Measurements from ENCODE around the gene APP.

Gene APP

GRCh38 chr21:25988738-25989137, 181.8 kb downstream of the APP start:
- TF ChIP-seq CTCF (IDR thresholded peaks at IDR 0.05): no peak
- no peaks in the 10 kb centered on the region for H3K27me3 ChIP-seq (ENCODE audit: control insufficient read depth, insufficient read depth, low read length)
- no peak overlapping the region for H3K9ac ChIP-seq
- no peak overlapping the region for H2AFZ ChIP-seq
- H3K4me2 ChIP-seq (ENCODE audit: low read length): no peak overlapping the region
- H3K9me3 ChIP-seq (ENCODE audit: control insufficient read depth, low read length): no peaks in the 10 kb centered on the region
- H3K36me3 ChIP-seq (ENCODE audit: control insufficient read depth, insufficient read depth, low read length): no peaks in the 10 kb centered on the region
- H3K4me1 ChIP-seq: no peaks in the 10 kb centered on the region
- no peak overlapping the region for H3K4me3 ChIP-seq (ENCODE audit: low read depth, low read length)
- no peak overlapping the region for H3K27ac ChIP-seq
- no peaks in the 10 kb centered on the region for H3K79me2 ChIP-seq

GRCh38 chr21:25987531-25987930, 183.0 kb downstream of the APP start:
- Histone ChIP-seq H3K9me3 (ENCODE audit: control insufficient read depth, low read length) (no peaks in the 10 kb centered on the region), H3K36me3 (ENCODE audit: control insufficient read depth, insufficient read depth, low read length) (no peaks in the 10 kb centered on the region), H3K4me1 (no peaks in the 10 kb centered on the region), H3K4me2 (ENCODE audit: low read length) (no peak overlapping the region), H3K79me2 (no peaks in the 10 kb centered on the region), H3K27ac (no peak overlapping the region), H3K27me3 (ENCODE audit: control insufficient read depth, insufficient read depth, low read length) (no peaks in the 10 kb centered on the region), H3K4me3 (ENCODE audit: low read depth, low read length) (no peak overlapping the region), H3K9ac (no peak overlapping the region), H2AFZ (no peak overlapping the region)
- TF ChIP-seq CTCF (IDR thresholded peaks at IDR 0.05): no peak

GRCh38 chr21:25986928-25987327, 183.6 kb downstream of the APP start:
- H3K27ac ChIP-seq: no peak overlapping the region
- no peak overlapping the region for H3K9ac ChIP-seq
- H2AFZ ChIP-seq: no peak overlapping the region
- no peaks in the 10 kb centered on the region for H3K36me3 ChIP-seq (ENCODE audit: control insufficient read depth, insufficient read depth, low read length)
- no peaks in the 10 kb centered on the region for H3K27me3 ChIP-seq (ENCODE audit: control insufficient read depth, insufficient read depth, low read length)
- H3K9me3 ChIP-seq (ENCODE audit: control insufficient read depth, low read length): no peaks in the 10 kb centered on the region
- no peak for TF ChIP-seq CTCF (IDR thresholded peaks at IDR 0.05)
- H3K79me2 ChIP-seq: no peaks in the 10 kb centered on the region
- H3K4me3 ChIP-seq (ENCODE audit: low read depth, low read length): no peak overlapping the region
- H3K4me1 ChIP-seq: no peaks in the 10 kb centered on the region
- no peak overlapping the region for H3K4me2 ChIP-seq (ENCODE audit: low read length)

GRCh38 chr21:25985990-25986389, 184.6 kb downstream of the APP start:
- Histone ChIP-seq H3K9me3 (ENCODE audit: control insufficient read depth, low read length) (no peaks in the 10 kb centered on the region), H3K4me3 (ENCODE audit: low read depth, low read length) (no peak overlapping the region), H2AFZ (no peak overlapping the region), H3K4me2 (ENCODE audit: low read length) (no peak overlapping the region), H3K9ac (no peak overlapping the region), H3K79me2 (no peaks in the 10 kb centered on the region), H3K4me1 (no peaks in the 10 kb centered on the region), H3K36me3 (ENCODE audit: control insufficient read depth, insufficient read depth, low read length) (no peaks in the 10 kb centered on the region), H3K27me3 (ENCODE audit: control insufficient read depth, insufficient read depth, low read length) (no peaks in the 10 kb centered on the region), H3K27ac (no peak overlapping the region)
- no peak for TF ChIP-seq CTCF (IDR thresholded peaks at IDR 0.05)

GRCh38 chr21:25984538-25984937, 186.0 kb downstream of the APP start:
- Histone ChIP-seq H3K4me3 (ENCODE audit: low read depth, low read length) (no peak overlapping the region), H3K9ac (no peak overlapping the region), H3K4me1 (no peaks in the 10 kb centered on the region), H2AFZ (no peak overlapping the region), H3K36me3 (ENCODE audit: control insufficient read depth, insufficient read depth, low read length) (no peaks in the 10 kb centered on the region), H3K4me2 (ENCODE audit: low read length) (no peak overlapping the region), H3K9me3 (ENCODE audit: control insufficient read depth, low read length) (no peaks in the 10 kb centered on the region), H3K27me3 (ENCODE audit: control insufficient read depth, insufficient read depth, low read length) (no peaks in the 10 kb centered on the region), H3K79me2 (no peaks in the 10 kb centered on the region), H3K27ac (no peak overlapping the region)
- no peak for TF ChIP-seq CTCF (IDR thresholded peaks at IDR 0.05)

Measured in parathyroid adenoma (tissue), 2 donors.